Measurements from ENCODE around the gene GALR2.

Gene GALR2

GRCh38 chr17:76046064-76046463 is 28.5 kb upstream of the GALR2 start:
- Histone ChIP-seq H3K9ac (no peak overlapping the region), H3K36me3 (ENCODE audit: control insufficient read depth, insufficient read depth, low read length) (no peaks in the 10 kb centered on the region), H2AFZ (no peak overlapping the region), H3K79me2 (no peaks in the 10 kb centered on the region), H3K27me3 (ENCODE audit: control insufficient read depth, insufficient read depth, low read length) (no peaks in the 10 kb centered on the region), H3K4me2 (ENCODE audit: low read length) (peak overlapping the region; percentile 44), H3K4me3 (ENCODE audit: low read depth, low read length) (no peak overlapping the region), H3K9me3 (ENCODE audit: control insufficient read depth, low read length) (no peaks in the 10 kb centered on the region), H3K27ac (peak overlapping the region; percentile 89), H3K4me1 (peaks cover 33% of the 10 kb centered on the region)
- no peak for TF ChIP-seq CTCF (IDR thresholded peaks at IDR 0.05)

GRCh38 chr17:76048025-76048605 is 26.5 kb upstream of the GALR2 start:
- no peak for TF ChIP-seq CTCF (IDR thresholded peaks at IDR 0.05)
- H3K4me3 ChIP-seq (ENCODE audit: low read depth, low read length), result no peak overlapping the region
- no peaks in the 10 kb centered on the region for H3K79me2 ChIP-seq
- no peaks in the 10 kb centered on the region for H3K27me3 ChIP-seq (ENCODE audit: control insufficient read depth, insufficient read depth, low read length)
- H3K9me3 ChIP-seq (ENCODE audit: control insufficient read depth, low read length), result no peaks in the 10 kb centered on the region
- H3K4me1 ChIP-seq, result peaks cover 34% of the 10 kb centered on the region
- H3K36me3 ChIP-seq (ENCODE audit: control insufficient read depth, insufficient read depth, low read length), result no peaks in the 10 kb centered on the region
- no peak overlapping the region for H3K4me2 ChIP-seq (ENCODE audit: low read length)
- no peak overlapping the region for H3K27ac ChIP-seq
- no peak overlapping the region for H3K9ac ChIP-seq
- H2AFZ ChIP-seq, result no peak overlapping the region

- H3K36me3 ChIP-seq (ENCODE audit: control insufficient read depth, insufficient read depth, low read length), result no peaks in the 10 kb centered on the region
- H3K4me1 ChIP-seq, result peaks cover 34% of the 10 kb centered on the region
Observed at GRCh38 chr17:76048711-76049110, 25.9 kb upstream of the GALR2 start.

DNA sequence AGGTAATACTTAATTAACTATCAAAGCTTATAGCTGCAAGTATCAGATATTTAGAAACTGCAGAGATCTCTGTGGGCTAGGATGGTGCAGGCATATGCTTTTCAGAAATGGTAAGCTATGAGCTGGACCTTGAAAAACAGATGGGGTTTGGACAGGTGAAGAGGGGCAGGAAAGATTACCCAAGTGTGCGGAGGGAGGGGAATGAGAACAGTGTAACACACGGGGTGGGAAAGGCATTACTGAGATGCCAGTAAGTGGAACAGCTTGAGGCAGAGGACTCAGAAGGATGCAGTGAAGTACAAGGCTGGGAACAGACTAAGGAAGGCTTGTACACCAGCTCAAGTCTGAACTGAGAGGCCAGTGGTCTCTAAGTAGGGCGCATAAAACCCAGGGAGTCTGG is 25.3 kb upstream of the GALR2 start:
- H3K27ac ChIP-seq, result no peak overlapping the region
- no peak overlapping the region for H3K9ac ChIP-seq
- no peak overlapping the region for H3K4me2 ChIP-seq (ENCODE audit: low read length)
- H3K4me1 ChIP-seq, result peaks cover 34% of the 10 kb centered on the region
- TF ChIP-seq CTCF (IDR thresholded peaks at IDR 0.05), result no peak
- no peaks in the 10 kb centered on the region for H3K27me3 ChIP-seq (ENCODE audit: control insufficient read depth, insufficient read depth, low read length)
- H2AFZ ChIP-seq, result no peak overlapping the region
- no peaks in the 10 kb centered on the region for H3K79me2 ChIP-seq
- no peaks in the 10 kb centered on the region for H3K36me3 ChIP-seq (ENCODE audit: control insufficient read depth, insufficient read depth, low read length)
- no peaks in the 10 kb centered on the region for H3K9me3 ChIP-seq (ENCODE audit: control insufficient read depth, low read length)
- no peak overlapping the region for H3K4me3 ChIP-seq (ENCODE audit: low read depth, low read length)

More at GRCh38 chr17:76048711-76049110, 25.9 kb upstream of the GALR2 start:
- Histone ChIP-seq H3K4me2 (ENCODE audit: low read length) (no peak overlapping the region), H3K79me2 (no peaks in the 10 kb centered on the region), H3K9ac (no peak overlapping the region), H3K27ac (no peak overlapping the region), H3K9me3 (ENCODE audit: control insufficient read depth, low read length) (no peaks in the 10 kb centered on the region), H2AFZ (no peak overlapping the region), H3K27me3 (ENCODE audit: control insufficient read depth, insufficient read depth, low read length) (no peaks in the 10 kb centered on the region), H3K4me3 (ENCODE audit: low read depth, low read length) (no peak overlapping the region)
- no peak for TF ChIP-seq CTCF (IDR thresholded peaks at IDR 0.05)

- Histone ChIP-seq H3K9ac (no peak overlapping the region), H3K4me2 (ENCODE audit: low read length) (no peak overlapping the region), H3K36me3 (ENCODE audit: control insufficient read depth, insufficient read depth, low read length) (no peaks in the 10 kb centered on the region), H3K27me3 (ENCODE audit: control insufficient read depth, insufficient read depth, low read length) (no peaks in the 10 kb centered on the region), H3K4me3 (ENCODE audit: low read depth, low read length) (no peak overlapping the region), H3K9me3 (ENCODE audit: control insufficient read depth, low read length) (no peaks in the 10 kb centered on the region), H3K4me1 (peaks cover 26% of the 10 kb centered on the region), H3K27ac (no peak overlapping the region), H3K79me2 (no peaks in the 10 kb centered on the region), H2AFZ (no peak overlapping the region)
- TF ChIP-seq CTCF (IDR thresholded peaks at IDR 0.05), result no peak
Observed at GRCh38 chr17:76049836-76050537, 24.6 kb upstream of the GALR2 start.

Measured in parathyroid adenoma (tissue), 2 donors.